GM21381 (cell line): ENCODE measurements around the gene EVC.

Experiments
- ATAC-seq: cut with Tn5 transposase; IDR thresholded peaks from one replicate; pipeline ENCODE4 v1.9.1; 2021; ENCODE audit warnings: mild to moderate bottlenecking, moderate library complexity; ENCODE audit not compliant: unreplicated experiment

The EVC gene

GRCh38 chr4:5710961-5711478, at the start of gene EVC:
EVC (plus strand) TSS chr4:5711201; CDS start chr4:5711381, 180 bp downstream.
- ATAC-seq = no peak

- ATAC-seq = no peak
Observed at GRCh38 chr4:5661237-5661636, 49.8 kb upstream of the EVC start.

- no peak for ATAC-seq
Observed at GRCh38 chr4:5662555-5662954, 48.4 kb upstream of the EVC start.

- no peak for ATAC-seq
Observed at GRCh38 chr4:5664778-5665177, 46.2 kb upstream of the EVC start.

GRCh38 chr4:5666741-5667140, 44.3 kb upstream of the EVC start:
- ATAC-seq = no peak

GRCh38 chr4:5676763-5677162, 34.2 kb upstream of the EVC start:
- ATAC-seq = no peak

- ATAC-seq = no peak
Observed at GRCh38 chr4:5678977-5679376, 32.0 kb upstream of the EVC start.

- ATAC-seq = no peak
Observed at GRCh38 chr4:5683566-5683965, 27.4 kb upstream of the EVC start.

- ATAC-seq = no peak
Observed at GRCh38 chr4:5685296-5685695, 25.7 kb upstream of the EVC start.

GRCh38 chr4:5686338-5686737, 24.7 kb upstream of the EVC start:
- ATAC-seq = no peak

- no peak for ATAC-seq
Observed at GRCh38 chr4:5689065-5689464, 21.9 kb upstream of the EVC start.

- ATAC-seq = no peak
Observed at GRCh38 chr4:5691491-5692132, 19.4 kb upstream of the EVC start.

GRCh38 chr4:5693871-5694270, 17.1 kb upstream of the EVC start:
- no peak for ATAC-seq

- ATAC-seq = no peak
Observed at GRCh38 chr4:5696341-5696740, 14.7 kb upstream of the EVC start.

GRCh38 chr4:5700459-5700858, 10.5 kb upstream of the EVC start:
- ATAC-seq = no peak

- ATAC-seq = no peak
Observed at GRCh38 chr4:5701971-5702370, 9.0 kb upstream of the EVC start.

- no peak for ATAC-seq
Observed at GRCh38 chr4:5703831-5704230, 7.2 kb upstream of the EVC start.

GRCh38 chr4:5704276-5704675, 6.7 kb upstream of the EVC start:
- ATAC-seq = no peak

- no peak for ATAC-seq
Observed at GRCh38 chr4:5705647-5706320, 5.2 kb upstream of the EVC start.

- ATAC-seq = no peak
Observed at GRCh38 chr4:5706486-5707290, 4.3 kb upstream of the EVC start.

GRCh38 chr4:5707366-5707765, 3.6 kb upstream of the EVC start:
- ATAC-seq = no peak
